ENCODE data around the gene MYH15.

The MYH15 gene

GRCh38 chr3:108528459-108529252 lies 18.3 kb upstream of the MYH15 start:
- Histone ChIP-seq H3K9me3 (ENCODE audit: control insufficient read depth, low read length) (no peaks in the 10 kb centered on the region), H3K36me3 (ENCODE audit: control insufficient read depth, insufficient read depth, low read length, severe bottlenecking) (no peaks in the 10 kb centered on the region), H3K4me3 (ENCODE audit: low read length) (no peak overlapping the region), H3K27me3 (replicated peaks; ENCODE audit: control insufficient read depth, insufficient read depth, low read length) (no peaks in the 10 kb centered on the region), H3K9ac (ENCODE audit: low read length) (no peak overlapping the region), H3K4me1 (ENCODE audit: control insufficient read depth, insufficient read depth, low read length) (no peaks in the 10 kb centered on the region)
- no peak for DNase-seq (ENCODE audit: low read depth)

- no peak for DNase-seq (ENCODE audit: low read depth)
- no peaks in the 10 kb centered on the region for H3K27me3 ChIP-seq (replicated peaks; ENCODE audit: control insufficient read depth, insufficient read depth, low read length)
- H3K4me1 ChIP-seq (ENCODE audit: control insufficient read depth, insufficient read depth, low read length) = no peaks in the 10 kb centered on the region
- no peak overlapping the region for H3K9ac ChIP-seq (ENCODE audit: low read length)
- H3K36me3 ChIP-seq (ENCODE audit: control insufficient read depth, insufficient read depth, low read length, severe bottlenecking) = no peaks in the 10 kb centered on the region
- H3K4me3 ChIP-seq (ENCODE audit: low read length) = no peak overlapping the region
- no peaks in the 10 kb centered on the region for H3K9me3 ChIP-seq (ENCODE audit: control insufficient read depth, low read length)
These were observed 17.4 kb upstream of the MYH15 start for GRCh38 chr3:108527817-108528216.

GRCh38 chr3:108527109-108527508 lies 16.7 kb upstream of the MYH15 start:
- H3K27me3 ChIP-seq (replicated peaks; ENCODE audit: control insufficient read depth, insufficient read depth, low read length) = no peaks in the 10 kb centered on the region
- no peaks in the 10 kb centered on the region for H3K4me1 ChIP-seq (ENCODE audit: control insufficient read depth, insufficient read depth, low read length)
- H3K9me3 ChIP-seq (ENCODE audit: control insufficient read depth, low read length) = no peaks in the 10 kb centered on the region
- no peaks in the 10 kb centered on the region for H3K36me3 ChIP-seq (ENCODE audit: control insufficient read depth, insufficient read depth, low read length, severe bottlenecking)
- H3K4me3 ChIP-seq (ENCODE audit: low read length) = no peak overlapping the region
- no peak for DNase-seq (ENCODE audit: low read depth)
- no peak overlapping the region for H3K9ac ChIP-seq (ENCODE audit: low read length)

GRCh38 chr3:108525971-108526370 lies 15.6 kb upstream of the MYH15 start:
- H3K9ac ChIP-seq (ENCODE audit: low read length) = no peak overlapping the region
- H3K9me3 ChIP-seq (ENCODE audit: control insufficient read depth, low read length) = no peaks in the 10 kb centered on the region
- no peaks in the 10 kb centered on the region for H3K4me1 ChIP-seq (ENCODE audit: control insufficient read depth, insufficient read depth, low read length)
- no peaks in the 10 kb centered on the region for H3K36me3 ChIP-seq (ENCODE audit: control insufficient read depth, insufficient read depth, low read length, severe bottlenecking)
- no peak overlapping the region for H3K4me3 ChIP-seq (ENCODE audit: low read length)
- no peak for DNase-seq (ENCODE audit: low read depth)
- no peaks in the 10 kb centered on the region for H3K27me3 ChIP-seq (replicated peaks; ENCODE audit: control insufficient read depth, insufficient read depth, low read length)

GRCh38 chr3:108525256-108525655 lies 14.9 kb upstream of the MYH15 start:
- H3K27me3 ChIP-seq (replicated peaks; ENCODE audit: control insufficient read depth, insufficient read depth, low read length) = no peaks in the 10 kb centered on the region
- H3K4me1 ChIP-seq (ENCODE audit: control insufficient read depth, insufficient read depth, low read length) = no peaks in the 10 kb centered on the region
- H3K36me3 ChIP-seq (ENCODE audit: control insufficient read depth, insufficient read depth, low read length, severe bottlenecking) = no peaks in the 10 kb centered on the region
- H3K9me3 ChIP-seq (ENCODE audit: control insufficient read depth, low read length) = no peaks in the 10 kb centered on the region
- H3K4me3 ChIP-seq (ENCODE audit: low read length) = no peak overlapping the region
- no peak overlapping the region for H3K9ac ChIP-seq (ENCODE audit: low read length)
- no peak for DNase-seq (ENCODE audit: low read depth)

- Histone ChIP-seq H3K4me1 (ENCODE audit: control insufficient read depth, insufficient read depth, low read length) (no peaks in the 10 kb centered on the region), H3K9me3 (ENCODE audit: control insufficient read depth, low read length) (no peaks in the 10 kb centered on the region), H3K27me3 (replicated peaks; ENCODE audit: control insufficient read depth, insufficient read depth, low read length) (no peaks in the 10 kb centered on the region), H3K9ac (ENCODE audit: low read length) (no peak overlapping the region), H3K4me3 (ENCODE audit: low read length) (no peak overlapping the region), H3K36me3 (ENCODE audit: control insufficient read depth, insufficient read depth, low read length, severe bottlenecking) (no peaks in the 10 kb centered on the region)
- DNase-seq (ENCODE audit: low read depth) = peak; percentile 26
These were observed 14.1 kb upstream of the MYH15 start for GRCh38 chr3:108524537-108524936.

- Histone ChIP-seq H3K9me3 (ENCODE audit: control insufficient read depth, low read length) (no peaks in the 10 kb centered on the region), H3K36me3 (ENCODE audit: control insufficient read depth, insufficient read depth, low read length, severe bottlenecking) (no peaks in the 10 kb centered on the region), H3K4me1 (ENCODE audit: control insufficient read depth, insufficient read depth, low read length) (no peaks in the 10 kb centered on the region), H3K4me3 (ENCODE audit: low read length) (no peak overlapping the region), H3K9ac (ENCODE audit: low read length) (no peak overlapping the region), H3K27me3 (replicated peaks; ENCODE audit: control insufficient read depth, insufficient read depth, low read length) (no peaks in the 10 kb centered on the region)
- DNase-seq (ENCODE audit: low read depth) = no peak
These were observed 8.5 kb upstream of the MYH15 start for GRCh38 chr3:108518895-108519294.

GRCh38 chr3:108516881-108517280 lies 6.5 kb upstream of the MYH15 start:
- Histone ChIP-seq H3K27me3 (replicated peaks; ENCODE audit: control insufficient read depth, insufficient read depth, low read length) (no peaks in the 10 kb centered on the region), H3K36me3 (ENCODE audit: control insufficient read depth, insufficient read depth, low read length, severe bottlenecking) (no peaks in the 10 kb centered on the region), H3K4me3 (ENCODE audit: low read length) (no peak overlapping the region), H3K9ac (ENCODE audit: low read length) (no peak overlapping the region), H3K4me1 (ENCODE audit: control insufficient read depth, insufficient read depth, low read length) (no peaks in the 10 kb centered on the region), H3K9me3 (ENCODE audit: control insufficient read depth, low read length) (no peaks in the 10 kb centered on the region)
- DNase-seq (ENCODE audit: low read depth) = no peak

GRCh38 chr3:108513961-108514360 lies 3.6 kb upstream of the MYH15 start:
- Histone ChIP-seq H3K4me1 (ENCODE audit: control insufficient read depth, insufficient read depth, low read length) (no peaks in the 10 kb centered on the region), H3K36me3 (ENCODE audit: control insufficient read depth, insufficient read depth, low read length, severe bottlenecking) (no peaks in the 10 kb centered on the region), H3K27me3 (replicated peaks; ENCODE audit: control insufficient read depth, insufficient read depth, low read length) (no peaks in the 10 kb centered on the region), H3K9me3 (ENCODE audit: control insufficient read depth, low read length) (no peaks in the 10 kb centered on the region), H3K4me3 (ENCODE audit: low read length) (no peak overlapping the region), H3K9ac (ENCODE audit: low read length) (no peak overlapping the region)
- no peak for DNase-seq (ENCODE audit: low read depth)

- H3K4me3 ChIP-seq (ENCODE audit: low read length) = no peak overlapping the region
- no peak for DNase-seq (ENCODE audit: low read depth)
- H3K36me3 ChIP-seq (ENCODE audit: control insufficient read depth, insufficient read depth, low read length, severe bottlenecking) = no peaks in the 10 kb centered on the region
- no peaks in the 10 kb centered on the region for H3K27me3 ChIP-seq (replicated peaks; ENCODE audit: control insufficient read depth, insufficient read depth, low read length)
- H3K9me3 ChIP-seq (ENCODE audit: control insufficient read depth, low read length) = no peaks in the 10 kb centered on the region
- H3K9ac ChIP-seq (ENCODE audit: low read length) = no peak overlapping the region
- H3K4me1 ChIP-seq (ENCODE audit: control insufficient read depth, insufficient read depth, low read length) = no peaks in the 10 kb centered on the region
These were observed 2.3 kb upstream of the MYH15 start for GRCh38 chr3:108512671-108513070.

GRCh38 chr3:108511490-108511889 lies 1.1 kb upstream of the MYH15 start:
- H3K27me3 ChIP-seq (replicated peaks; ENCODE audit: control insufficient read depth, insufficient read depth, low read length) = no peaks in the 10 kb centered on the region
- H3K9me3 ChIP-seq (ENCODE audit: control insufficient read depth, low read length) = no peaks in the 10 kb centered on the region
- H3K9ac ChIP-seq (ENCODE audit: low read length) = no peak overlapping the region
- H3K4me1 ChIP-seq (ENCODE audit: control insufficient read depth, insufficient read depth, low read length) = no peaks in the 10 kb centered on the region
- H3K36me3 ChIP-seq (ENCODE audit: control insufficient read depth, insufficient read depth, low read length, severe bottlenecking) = no peaks in the 10 kb centered on the region
- DNase-seq (ENCODE audit: low read depth) = no peak
- H3K4me3 ChIP-seq (ENCODE audit: low read length) = no peak overlapping the region

- no peak for DNase-seq (ENCODE audit: low read depth)
- H3K36me3 ChIP-seq (ENCODE audit: control insufficient read depth, insufficient read depth, low read length, severe bottlenecking) = no peaks in the 10 kb centered on the region
- no peaks in the 10 kb centered on the region for H3K9me3 ChIP-seq (ENCODE audit: control insufficient read depth, low read length)
- no peaks in the 10 kb centered on the region for H3K4me1 ChIP-seq (ENCODE audit: control insufficient read depth, insufficient read depth, low read length)
- H3K4me3 ChIP-seq (ENCODE audit: low read length) = no peak overlapping the region
- no peaks in the 10 kb centered on the region for H3K27me3 ChIP-seq (replicated peaks; ENCODE audit: control insufficient read depth, insufficient read depth, low read length)
- no peak overlapping the region for H3K9ac ChIP-seq (ENCODE audit: low read length)
These were observed 659 bp upstream of the MYH15 start for GRCh38 chr3:108511055-108511454.
